CD4-positive, alpha-beta T cell treated with Interleukin-15 for 1 hour (primary cell): Measurements from ENCODE around the gene HK2.
"Not testable (repeated sequence)": the region's sequence is repeated elsewhere in the genome, so short reads cannot be mapped to it uniquely, and the experiment has no call there.

Experiments
- DNase-seq: peaks from one replicate; pipeline ENCODE4 v3.0.0-alpha.2; 2020

The HK2 gene

GRCh38 chr2:74900225-74900624, 66.3 kb downstream of the HK2 start:
- not testable (repeated sequence) for DNase-seq

- no peak for DNase-seq
Observed at GRCh38 chr2:74902281-74902860, 68.4 kb downstream of the HK2 start.

GRCh38 chr2:74906395-74906794, 72.5 kb downstream of the HK2 start:
- DNase-seq = no peak

GRCh38 chr2:74907560-74907959, 73.6 kb downstream of the HK2 start:
- DNase-seq = not testable (repeated sequence)

- DNase-seq = no peak
Observed at GRCh38 chr2:74908748-74909444, 75.0 kb downstream of the HK2 start.

- DNase-seq = no peak
Observed at GRCh38 chr2:74910245-74910644, 76.3 kb downstream of the HK2 start.

GRCh38 chr2:74911061-74911460, 77.1 kb downstream of the HK2 start:
- DNase-seq = no peak

GRCh38 chr2:74915743-74916142, 81.8 kb downstream of the HK2 start:
- no peak for DNase-seq

- DNase-seq = no peak
Observed at GRCh38 chr2:74916394-74916793, 82.5 kb downstream of the HK2 start.

- no peak for DNase-seq
Observed at GRCh38 chr2:74917702-74918619, 84.0 kb downstream of the HK2 start.

GRCh38 chr2:74919827-74920226, 85.9 kb downstream of the HK2 start:
- DNase-seq = peak; percentile 63

- DNase-seq = no peak
Observed at GRCh38 chr2:74921236-74921736, 87.4 kb downstream of the HK2 start.

- no peak for DNase-seq
Observed at GRCh38 chr2:74922592-74923227, 88.8 kb downstream of the HK2 start.

GRCh38 chr2:74924463-74925265, 90.7 kb downstream of the HK2 start:
- no peak for DNase-seq

- no peak for DNase-seq
Observed at GRCh38 chr2:74925361-74925786, 91.4 kb downstream of the HK2 start.

- no peak for DNase-seq
Observed at GRCh38 chr2:74927621-74928020, 93.7 kb downstream of the HK2 start.

GRCh38 chr2:74930811-74931486, 97.0 kb downstream of the HK2 start:
- no peak for DNase-seq

- no peak for DNase-seq
Observed at GRCh38 chr2:74931940-74932339, 98.0 kb downstream of the HK2 start.

- no peak for DNase-seq
Observed at GRCh38 chr2:74935975-74936391, 102.1 kb downstream of the HK2 start.

- DNase-seq = no peak
Observed at GRCh38 chr2:74937221-74937880, 103.4 kb downstream of the HK2 start.

- DNase-seq = no peak
Observed at GRCh38 chr2:74938264-74938663, 104.3 kb downstream of the HK2 start.
